ENCODE results near the gene ALG2. TPM values are rescaled to one million over a fixed set of nuclear protein-coding genes. Genes with fewer than 3 reads are reported as not detected.

Gene ALG2
- total and polyA plus RNA-seq, 9 of the 15 experiments (the other 6 are each of a cell fraction or from before 2014, with no cell fraction given), result 4.9 to 41.9 (median 20.2) TPM

- H3K9ac ChIP-seq (ENCODE audit: insufficient read depth in 1 of 2, low read depth in 2 of 2, low read length in 2 of 2), result no peak overlapping the region
- no peak overlapping the region for H3K27ac ChIP-seq (ENCODE audit: extremely low read depth, low read depth, low read length)
- peaks cover 27 to 29% of the 10 kb centered on the region in 2 experiments for H3K27me3 ChIP-seq (ENCODE audit: control insufficient read depth in 2 of 2, insufficient read depth in 2 of 2, low read length in 2 of 2)
- FAIRE-seq (no peak), DNase-seq (ENCODE audit: extremely low read depth in 1 of 4, low spot score in 3 of 4) (no peak), ATAC-seq (no peak; the same call in 2 of the 3 replicates)
- WGBS (ENCODE audit: insufficient coverage, low coverage, missing lambda C conversion rate), result 7% methylated on average over 8 of the region's 8 CpGs
- no TSS peak for BruUV-seq (replicated peaks)
- no peak for TF ChIP-seq HDAC1 (IDR thresholded peaks at IDR 0.05)
- TF ChIP-seq SPI1 (IDR thresholded peaks at IDR 0.05; ENCODE audit: borderline replicate concordance, low read depth, low read length), result peak; percentile 98
- no peak for TF ChIP-seq PTRF (tag; IDR thresholded peaks at IDR 0.05)
- intact Hi-C loops (cut with micrococcal nuclease) (no loop called here), in situ Hi-C loops (cut with MboI) (loop anchor here (10.0 kb wide), 1 partner anchor 165 kb away; no protein-coding TSS in a partner anchor)
- no peaks in the 10 kb centered on the region for H3K9me1 ChIP-seq (ENCODE audit: control insufficient read depth, insufficient read depth, low read length)
- no peak overlapping the region for H3K4me3 ChIP-seq
- ChIA-PET POLR2A (interaction anchor here (0.6 to 1.2 kb wide), 4 partner anchors 14 to 378 kb away, joined by 3 to 4 read pairs (median 4); no protein-coding TSS in a partner anchor), CTCF (ENCODE audit: low intra/inter-chr PET ratio) (no interaction called here)
- no peaks in the 10 kb centered on the region for H3K9me3 ChIP-seq (replicated peaks; ENCODE audit: control insufficient read depth, insufficient read depth, low read depth, low read length)
- no peaks in the 10 kb centered on the region; a peak in 1 of 5 replicates for H3K4me1 ChIP-seq (replicated peaks in 1 of 2; ENCODE audit: control insufficient read depth in 2 of 2, insufficient read depth in 2 of 2, low read length in 2 of 2)
- no peak overlapping the region; the same call in 1 of the 2 replicates for H2AFZ ChIP-seq (ENCODE audit: low read depth, low read length)
- H3K4me2 ChIP-seq (ENCODE audit: insufficient read depth, low read length), result no peak overlapping the region
- no peaks in the 10 kb centered on the region for H3K79me2 ChIP-seq (ENCODE audit: control insufficient read depth, insufficient read depth, low read length)
- no peaks in the 10 kb centered on the region for H3K36me3 ChIP-seq (ENCODE audit: control insufficient read depth, insufficient read depth, low read length)
- no peaks in the 10 kb centered on the region for H4K20me1 ChIP-seq (replicated peaks; ENCODE audit: control insufficient read depth, insufficient read depth, low read length)
Observed at GRCh38 chr9:99199938-99200539, 21.7 kb downstream of the ALG2 start.

- ChIA-PET CTCF (ENCODE audit: low intra/inter-chr PET ratio) (no interaction called here), POLR2A (interaction anchor here (0.6 to 1.1 kb wide), 4 partner anchors 10 to 621 kb away, joined by 3 to 4 read pairs (median 3); no protein-coding TSS in a partner anchor)
- in situ Hi-C loops (cut with MboI) (loop anchor here (10.0 kb wide), 1 partner anchor 167 kb away; no protein-coding TSS in a partner anchor), intact Hi-C loops (cut with micrococcal nuclease) (no loop called here)
- no peaks in the 10 kb centered on the region for H3K79me2 ChIP-seq (ENCODE audit: control insufficient read depth, insufficient read depth, low read length)
- no peaks in the 10 kb centered on the region; a peak in 1 of 5 replicates for H3K4me1 ChIP-seq (replicated peaks in 1 of 2; ENCODE audit: control insufficient read depth in 2 of 2, insufficient read depth in 2 of 2, low read length in 2 of 2)
- peak; percentile 45 for ATAC-seq
- no peaks in the 10 kb centered on the region for H3K9me3 ChIP-seq (replicated peaks; ENCODE audit: control insufficient read depth, insufficient read depth, low read depth, low read length)
- H3K4me2 ChIP-seq (ENCODE audit: insufficient read depth, low read length), result no peak overlapping the region
- no peak overlapping the region for H3K27ac ChIP-seq (ENCODE audit: extremely low read depth, low read depth, low read length)
- no peak for DNase-seq (ENCODE audit: extremely low read depth in 1 of 4, low spot score in 3 of 4)
- H4K20me1 ChIP-seq (replicated peaks; ENCODE audit: control insufficient read depth, insufficient read depth, low read length), result no peaks in the 10 kb centered on the region
- 2% methylated on average over 9 of the region's 9 CpGs for WGBS (ENCODE audit: insufficient coverage, low coverage, missing lambda C conversion rate)
- H3K9ac ChIP-seq (ENCODE audit: insufficient read depth in 1 of 2, low read depth in 2 of 2, low read length in 2 of 2), result no peak overlapping the region
- no peak overlapping the region for H2AFZ ChIP-seq (ENCODE audit: low read depth, low read length)
- BruUV-seq (replicated peaks), result no TSS peak
- no peaks in the 10 kb centered on the region for H3K9me1 ChIP-seq (ENCODE audit: control insufficient read depth, insufficient read depth, low read length)
- no peaks in the 10 kb centered on the region for H3K36me3 ChIP-seq (ENCODE audit: control insufficient read depth, insufficient read depth, low read length)
- peaks cover 32 to 34% of the 10 kb centered on the region in 2 experiments for H3K27me3 ChIP-seq (ENCODE audit: control insufficient read depth in 2 of 2, insufficient read depth in 2 of 2, low read length in 2 of 2)
- no peak for FAIRE-seq
- H3K4me3 ChIP-seq, result no peak overlapping the region
- TF ChIP-seq FOXK1 (CRISPR knock-in tag; IDR thresholded peaks at IDR 0.05; ENCODE audit: borderline replicate concordance) (no peak), MBD2 (IDR thresholded peaks at IDR 0.05; ENCODE audit: borderline replicate concordance, low read depth) (no peak), ETV6 (IDR thresholded peaks at IDR 0.05; ENCODE audit: borderline replicate concordance in 1 of 2, low read depth in 2 of 2, low read length in 1 of 2) (no peak), ETV6 (CRISPR knock-in tag; IDR thresholded peaks at IDR 0.05; ENCODE audit: borderline replicate concordance) (no peak), ZBTB1 (CRISPR knock-in tag; IDR thresholded peaks at IDR 0.05; ENCODE audit: borderline replicate concordance, low read depth) (no peak), PBX2 (CRISPR knock-in tag; IDR thresholded peaks at IDR 0.05; ENCODE audit: low read depth) (no peak), PBX2 (tag; conservative IDR thresholded peaks at IDR 0.05; ENCODE audit: low read depth) (no peak), YY1 (IDR thresholded peaks at IDR 0.05; ENCODE audit: borderline replicate concordance in 1 of 3, control insufficient read depth in 1 of 3, extremely low read depth in 1 of 3, insufficient read depth in 3 of 3, insufficient read length in 1 of 3, insufficient replicate concordance in 2 of 3, low read depth in 1 of 3, low read length in 2 of 3) (no peak), BHLHE40 (IDR thresholded peaks at IDR 0.05; ENCODE audit: low read length) (no peak)
Observed at GRCh38 chr9:99197987-99198386, 23.8 kb downstream of the ALG2 start.
